NCI-H226 (cell line): ENCODE results near the gene CAPSL.
"Not testable (repeated sequence)": the region's sequence is repeated elsewhere in the genome, so short reads cannot be mapped to it uniquely, and the experiment has no call there.

Source experiments
- DNase-seq: peaks from one replicate; pipeline ENCODE4 v3.0.0-alpha.2; 2015

Gene CAPSL

GRCh38 chr5:35870605-35871004, 67.8 kb downstream of the CAPSL start:
- no peak for DNase-seq

- no peak for DNase-seq
These were observed 68.6 kb downstream of the CAPSL start for GRCh38 chr5:35869685-35870277.

- no peak for DNase-seq
These were observed 70.4 kb downstream of the CAPSL start for GRCh38 chr5:35867998-35868397.

GRCh38 chr5:35863159-35863558, 75.3 kb downstream of the CAPSL start:
- no peak for DNase-seq

- no peak for DNase-seq
These were observed 76.3 kb downstream of the CAPSL start for GRCh38 chr5:35862126-35862525.

GRCh38 chr5:35861718-35862117, 76.7 kb downstream of the CAPSL start:
- peak; percentile 92 for DNase-seq

- DNase-seq = peak; percentile 9
These were observed 77.7 kb downstream of the CAPSL start for GRCh38 chr5:35860686-35861085.

GRCh38 chr5:35859101-35859661, 79.2 kb downstream of the CAPSL start:
- DNase-seq = peak; percentile 37

- DNase-seq = peak; percentile 82
These were observed 80.7 kb downstream of the CAPSL start for GRCh38 chr5:35857606-35858205.

GRCh38 chr5:35856765-35857351, 81.6 kb downstream of the CAPSL start, which contains the start of gene IL7R:
Gene IL7R, plus strand, starts transcription at chr5:35856891. Its CDS starts 87 bp downstream, at chr5:35856978.
- peak; percentile 77 for DNase-seq

GRCh38 chr5:35856186-35856764, 82.1 kb downstream of the CAPSL start:
- not testable (repeated sequence) for DNase-seq

GRCh38 chr5:35855187-35855586, 83.2 kb downstream of the CAPSL start:
- no peak for DNase-seq
